HG02973 (cell line): ENCODE data around the gene ATG5.

ENCODE experiments used
- ATAC-seq: cut with Tn5 transposase; IDR thresholded peaks from one replicate; pipeline ENCODE4 v1.9.1; 2021; ENCODE audit warnings: moderate library complexity; ENCODE audit not compliant: unreplicated experiment

Gene ATG5

DNA sequence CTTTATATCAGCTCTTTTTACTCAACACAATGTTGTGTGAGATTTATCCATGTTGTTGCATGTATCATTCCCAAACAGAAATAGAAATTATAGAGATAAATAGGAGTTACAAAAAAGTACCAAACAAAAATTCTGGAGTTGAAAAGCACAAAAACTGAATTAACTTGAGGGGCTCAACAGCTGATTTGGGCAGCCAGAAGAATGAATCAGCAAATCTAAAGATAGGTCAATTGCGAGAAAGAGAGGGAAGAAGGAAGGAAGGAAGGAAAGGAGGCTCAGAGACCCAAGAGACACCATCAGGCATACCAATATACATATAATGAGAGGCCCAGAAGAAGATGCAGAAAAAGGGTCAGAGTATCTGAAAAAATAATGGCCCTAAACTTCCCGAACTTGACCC is 98.9 kb downstream of the ATG5 start:
- no peak for ATAC-seq

- no peak for ATAC-seq
Measured at GRCh38 chr6:106225581-106225980, 100.0 kb downstream of the ATG5 start.

DNA sequence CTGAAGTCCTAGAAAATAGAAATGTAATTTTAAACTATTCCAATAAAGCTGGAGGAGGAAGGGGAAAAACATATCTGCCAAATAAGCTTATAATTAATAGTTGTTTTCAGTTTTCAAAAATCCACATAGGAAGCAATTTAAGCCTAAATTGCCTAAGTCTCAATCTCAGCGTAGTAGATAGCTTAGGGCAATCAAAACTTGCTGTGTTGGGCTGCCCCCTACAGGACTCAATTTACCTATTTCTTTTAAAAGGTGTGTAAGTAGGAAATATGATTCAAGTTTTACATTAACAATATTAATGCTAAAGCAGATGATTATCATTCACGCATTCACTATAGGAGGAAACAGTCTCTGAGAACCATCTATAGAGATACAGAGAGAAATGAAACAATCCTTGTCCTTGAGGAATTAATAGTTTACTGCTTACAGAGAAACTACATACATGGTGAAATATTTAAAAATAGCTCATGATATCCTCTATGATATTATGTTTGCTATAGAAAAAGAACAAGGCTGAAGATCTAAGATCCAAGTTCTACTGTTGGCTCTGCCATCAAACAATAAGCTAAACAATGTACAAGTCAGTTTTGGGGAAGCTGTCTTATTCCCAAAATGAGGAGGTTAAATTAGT is 102.1 kb downstream of the ATG5 start:
- no peak for ATAC-seq

DNA sequence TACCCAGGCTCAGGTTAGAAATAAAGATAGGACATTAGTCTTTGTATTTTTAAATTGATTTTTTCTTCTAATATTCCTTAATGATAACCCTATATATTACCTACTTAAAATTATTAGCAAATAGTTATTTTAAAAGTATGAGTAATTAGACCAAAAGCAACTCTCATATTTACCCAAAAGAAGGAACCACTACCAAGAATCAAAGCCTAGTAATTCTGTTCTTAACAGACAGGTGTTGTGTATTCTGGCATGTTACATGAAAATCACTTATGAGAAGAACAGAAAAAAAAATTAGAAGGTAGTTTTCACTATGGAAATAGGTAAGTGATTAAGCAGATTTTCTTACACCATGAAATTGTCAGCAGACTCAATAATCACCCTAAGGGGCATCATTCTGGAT is 105.1 kb downstream of the ATG5 start:
- peak; percentile 89 for ATAC-seq

- ATAC-seq: no peak
Measured at GRCh38 chr6:106216527-106216926, 109.0 kb downstream of the ATG5 start.

DNA sequence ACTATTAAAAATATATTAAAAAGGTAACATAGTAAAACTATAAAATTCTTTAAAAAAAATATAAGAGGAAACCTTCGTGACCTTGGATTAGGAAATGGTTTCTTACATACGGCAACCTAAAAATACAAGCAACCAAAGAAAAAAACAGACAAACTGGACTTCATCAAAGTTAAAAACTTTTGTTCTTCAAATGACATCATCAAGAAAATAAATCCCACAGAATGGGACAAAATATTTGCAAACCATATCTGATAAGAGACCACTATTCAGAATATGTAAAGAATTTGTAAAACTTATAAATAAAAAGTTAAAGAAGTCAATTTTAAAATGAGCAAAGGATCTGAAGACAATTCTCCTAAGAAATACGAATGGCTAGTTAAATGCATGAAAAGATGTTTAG is 110.0 kb downstream of the ATG5 start:
- ATAC-seq: no peak

- no peak for ATAC-seq
Measured at GRCh38 chr6:106214531-106214930, 111.0 kb downstream of the ATG5 start.

DNA sequence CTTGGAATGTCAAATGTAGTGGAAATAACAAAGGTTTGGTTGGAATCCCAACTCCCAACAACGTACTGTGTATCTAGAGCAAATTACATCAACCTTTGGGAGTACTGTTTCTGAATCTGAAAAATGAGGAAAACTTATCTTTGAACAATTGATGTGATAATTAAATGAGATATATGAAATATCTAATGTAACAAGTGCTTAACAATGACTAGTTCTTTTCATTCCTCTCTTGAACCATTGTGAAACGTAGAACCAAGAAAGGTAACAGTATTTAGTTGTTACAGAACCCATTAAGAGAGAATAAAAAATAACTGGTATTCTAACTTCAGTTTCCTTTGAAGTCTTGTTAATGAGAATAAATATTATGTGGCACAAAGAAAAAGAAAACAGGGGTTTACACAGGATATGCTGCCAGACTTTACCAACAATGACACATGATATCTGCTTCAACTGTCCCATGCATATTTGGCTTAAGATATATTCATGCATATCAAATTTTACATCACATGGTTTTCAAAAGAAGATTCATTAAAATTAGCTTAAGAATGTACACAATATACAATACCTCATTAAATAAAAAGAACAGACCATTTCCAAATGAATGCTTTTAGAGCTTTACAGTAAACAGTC is 111.8 kb downstream of the ATG5 start:
- no peak for ATAC-seq

- ATAC-seq: no peak
Measured at GRCh38 chr6:106212576-106212975, 113.0 kb downstream of the ATG5 start.

DNA sequence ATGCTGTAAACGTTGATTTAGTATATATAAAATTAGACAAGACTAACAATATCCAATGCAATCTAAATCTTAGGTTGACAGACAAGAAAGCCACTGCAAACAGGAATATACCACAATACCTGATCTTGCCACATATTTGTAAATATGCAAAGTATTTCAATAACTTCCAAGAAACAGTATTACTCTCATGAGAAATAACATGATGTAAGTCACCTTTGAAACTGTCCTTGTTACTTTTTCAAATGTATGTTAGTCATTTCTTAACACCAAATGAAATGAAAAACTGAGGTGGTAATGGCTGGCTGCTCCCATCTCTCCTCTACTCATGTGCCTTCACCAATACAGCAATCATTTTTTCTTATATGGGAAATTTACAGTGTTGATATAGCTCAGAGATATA is 118.7 kb downstream of the ATG5 start:
- ATAC-seq: peak; percentile 82

DNA sequence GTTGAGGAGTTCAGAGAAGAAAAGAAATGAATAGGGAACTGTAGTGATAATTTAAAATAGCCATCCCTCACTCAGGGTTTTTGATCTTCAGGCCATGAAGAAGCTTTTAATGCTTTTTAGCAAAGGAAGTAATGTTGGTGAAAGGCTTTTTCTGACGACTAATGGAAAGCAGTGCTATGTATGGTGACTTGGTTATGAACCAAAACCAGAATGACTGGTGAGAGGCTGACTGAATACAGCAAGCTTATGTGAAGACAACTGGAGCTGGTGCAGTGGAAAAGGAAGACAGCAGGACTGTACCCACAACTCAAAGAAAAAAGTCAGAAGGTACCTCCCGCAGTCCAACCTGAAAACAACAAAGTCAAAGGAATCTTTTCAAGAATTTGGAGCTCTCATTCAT is 120.6 kb downstream of the ATG5 start:
- no peak for ATAC-seq

DNA sequence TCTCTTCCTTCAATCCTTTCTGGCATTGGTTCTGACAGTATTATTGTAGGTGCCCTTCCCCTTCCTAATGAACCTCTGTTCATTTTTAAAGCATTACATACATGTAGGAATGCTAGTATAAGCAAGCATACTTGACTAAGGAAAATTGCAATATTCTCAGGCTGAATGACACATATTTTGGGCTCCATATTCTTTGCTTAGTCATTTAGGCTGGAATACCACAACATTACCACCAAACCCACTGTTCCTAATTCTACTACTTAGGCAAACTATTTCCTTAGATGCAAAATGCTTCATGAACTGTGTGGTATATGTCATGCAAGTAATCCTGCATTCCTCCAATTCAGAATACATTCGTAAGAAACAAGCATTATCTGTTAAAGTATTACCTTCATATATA is 125.6 kb downstream of the ATG5 start:
- ATAC-seq: no peak

DNA sequence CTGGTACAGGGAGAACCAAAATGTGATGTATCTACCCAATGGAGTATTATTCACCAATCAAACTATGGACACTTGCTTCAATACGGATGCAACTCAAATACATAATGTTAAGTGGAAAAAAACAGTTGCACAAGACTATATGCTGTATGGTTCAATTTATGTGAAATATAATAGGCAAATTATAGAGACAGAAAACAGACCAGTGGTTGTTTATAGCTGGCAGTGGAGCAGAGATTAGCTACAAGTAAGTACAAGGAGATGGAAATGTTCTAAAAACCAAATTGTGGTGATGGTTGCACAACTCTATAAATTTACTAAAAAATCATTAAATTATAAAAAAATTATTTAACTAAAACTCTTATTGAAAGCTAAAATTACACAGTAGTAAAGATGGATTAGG is 126.2 kb downstream of the ATG5 start:
- no peak for ATAC-seq

DNA sequence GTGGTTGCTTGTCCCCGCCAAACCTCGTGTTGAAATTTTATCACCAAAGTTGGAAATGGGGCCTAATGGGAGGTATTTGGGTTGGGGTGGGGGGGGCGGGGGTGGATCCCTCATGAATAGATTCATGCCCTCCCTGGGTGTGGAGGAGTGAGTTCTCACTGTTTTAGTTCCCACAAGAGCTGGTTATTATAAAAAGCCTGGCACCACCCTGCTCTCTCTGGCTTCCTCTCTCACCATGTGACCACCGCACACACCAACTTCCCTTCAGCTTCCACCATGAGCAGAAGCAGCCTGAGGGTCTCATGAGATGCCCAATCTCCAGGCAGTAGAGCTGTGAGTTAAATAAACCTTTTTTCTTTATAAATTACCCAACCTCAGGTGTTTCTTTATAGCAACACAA is 128.1 kb downstream of the ATG5 start:
- ATAC-seq: no peak

DNA sequence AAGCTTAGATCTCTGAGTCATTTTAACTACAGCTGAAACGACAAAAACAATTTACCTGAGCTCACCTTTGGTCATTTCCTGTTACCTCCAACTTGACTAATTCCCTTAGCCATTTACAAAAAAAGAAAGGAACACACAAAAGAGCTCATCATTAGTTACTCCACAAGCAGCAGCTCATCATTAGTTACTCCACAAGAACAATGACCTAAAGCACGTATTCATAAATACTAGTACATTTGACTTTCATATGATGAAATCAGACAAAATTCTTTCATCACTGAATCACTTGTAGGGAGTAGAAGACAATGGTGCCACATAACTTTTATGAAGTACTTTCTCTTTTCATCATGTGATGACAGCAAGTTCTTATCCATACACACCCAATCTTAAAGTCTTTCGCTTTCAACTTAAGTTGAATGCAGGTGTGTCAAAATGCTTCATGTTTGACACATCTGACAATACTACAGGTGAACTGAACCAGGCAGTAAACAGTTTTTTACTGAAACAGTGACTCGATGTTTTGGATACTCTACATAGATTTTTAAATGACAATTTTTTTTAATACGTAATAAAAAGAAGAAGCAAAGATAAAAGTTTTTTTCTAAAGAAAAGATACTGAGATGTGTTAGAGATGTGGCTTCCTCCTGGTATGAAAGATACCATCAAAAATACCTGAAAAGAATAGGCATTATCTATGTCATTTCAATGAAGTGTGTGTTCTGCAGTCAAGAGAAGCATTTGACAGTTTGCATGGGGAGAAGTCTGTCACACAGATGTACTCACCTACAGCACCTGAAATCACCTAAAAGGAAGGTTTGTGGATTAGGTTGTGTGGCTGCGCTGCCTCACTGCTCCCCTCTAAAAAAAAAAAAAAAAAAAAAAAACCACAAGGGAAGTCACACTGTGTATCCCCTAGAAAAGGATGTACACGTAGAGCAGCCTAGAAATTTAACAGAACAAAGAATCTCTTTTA is 130.3 kb downstream of the ATG5 start:
- ATAC-seq: peak; percentile 56

GRCh38 chr6:106192824-106193223 is 132.7 kb downstream of the ATG5 start:
- no peak for ATAC-seq

GRCh38 chr6:106188104-106188794 is 137.3 kb downstream of the ATG5 start:
- no peak for ATAC-seq

DNA sequence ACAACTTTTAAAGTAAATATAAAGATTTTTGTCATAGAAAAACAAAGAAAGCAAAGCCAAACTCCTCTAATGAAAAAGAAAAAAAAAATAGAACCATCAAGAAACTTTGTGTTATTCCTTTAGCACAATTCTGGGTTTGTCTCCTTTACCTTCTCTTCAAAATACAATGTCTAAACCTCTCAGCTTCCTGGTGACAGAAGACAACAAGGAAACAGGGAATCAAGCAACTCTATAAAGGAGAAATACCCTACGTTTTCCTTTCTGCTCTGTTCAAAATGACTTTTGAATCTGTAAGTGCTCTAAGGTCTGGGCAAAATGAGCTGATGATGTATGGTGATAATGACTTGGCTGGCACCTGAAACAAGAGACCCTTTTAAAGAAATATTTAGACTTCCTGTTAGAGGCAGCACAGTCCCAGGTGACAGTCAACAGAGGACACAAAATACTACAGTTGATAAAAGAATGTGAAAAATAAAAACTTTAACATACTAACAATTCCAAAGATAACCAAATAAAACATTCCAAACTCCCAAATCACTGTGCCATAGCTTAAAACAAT is 138.1 kb downstream of the ATG5 start:
- ATAC-seq: no peak

DNA sequence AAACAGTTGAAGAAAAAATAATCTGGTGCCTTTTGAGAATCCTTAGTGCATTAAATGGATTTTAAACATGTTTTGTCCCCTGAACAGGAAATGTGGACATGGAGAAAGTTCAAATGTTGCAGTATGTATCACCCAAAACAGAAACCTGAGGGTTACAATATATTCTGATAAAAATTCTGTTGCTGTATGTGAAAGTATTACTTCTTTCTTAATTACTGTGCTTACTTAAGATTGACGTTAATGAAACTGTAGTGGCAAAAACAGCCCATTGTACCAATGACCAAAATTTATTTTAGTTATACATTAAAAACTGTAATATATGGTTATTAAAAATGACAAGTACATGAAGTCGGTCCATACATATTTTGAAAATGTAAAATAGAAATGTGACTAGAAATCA is 138.8 kb downstream of the ATG5 start:
- no peak for ATAC-seq

DNA sequence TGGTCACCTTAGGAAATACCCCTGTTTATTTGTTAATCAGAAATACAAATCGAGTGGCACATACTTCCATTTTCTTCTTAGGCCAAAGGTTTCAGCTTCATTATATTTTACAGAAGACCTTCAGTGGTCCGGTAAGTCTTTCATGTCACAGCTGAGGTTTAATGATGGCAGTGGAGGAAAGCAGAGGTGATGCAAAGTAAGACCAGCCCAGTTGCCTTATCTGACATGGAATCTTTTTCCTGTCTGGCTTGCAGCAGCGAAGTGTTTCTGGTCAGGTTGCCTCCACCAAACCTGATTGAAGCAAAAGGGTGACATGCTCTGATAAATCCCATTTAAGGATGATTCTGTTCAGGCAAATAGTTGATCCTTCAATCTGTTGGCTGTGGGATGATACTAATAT is 139.4 kb downstream of the ATG5 start:
- ATAC-seq: no peak

GRCh38 chr6:106185615-106186014 is 139.9 kb downstream of the ATG5 start:
- no peak for ATAC-seq
